PC-3 (cell line): ENCODE measurements around the gene HIBCH.

Source experiments
- EZH2 ChIP-seq: fragments of 300-600 bp; sonication (generic); IDR thresholded peaks from one replicate; pipeline ENCODE4 v1.6.1; 2017; ENCODE audit warnings: antibody characterized with exemption, mild to moderate bottlenecking, low read length; ENCODE audit not compliant: unreplicated experiment
- EZH2phosphoT487 ChIP-seq: fragments of 300-600 bp; sonication (generic); IDR thresholded peaks from 2 replicates; pipeline ENCODE4 v1.6.1; 2018; ENCODE audit warnings: mild to moderate bottlenecking, antibody characterized with exemption, low read length, borderline replicate concordance
- TF ChIP-seq, protein P1 (sequence below): fragments of 300-600 bp; sonication (generic); conservative IDR thresholded peaks from 2 replicates; pipeline ENCODE4 v1.5.1; 2017; ENCODE audit warnings: antibody characterized with exemption, low read depth, mild to moderate bottlenecking, low read length

DNA sequence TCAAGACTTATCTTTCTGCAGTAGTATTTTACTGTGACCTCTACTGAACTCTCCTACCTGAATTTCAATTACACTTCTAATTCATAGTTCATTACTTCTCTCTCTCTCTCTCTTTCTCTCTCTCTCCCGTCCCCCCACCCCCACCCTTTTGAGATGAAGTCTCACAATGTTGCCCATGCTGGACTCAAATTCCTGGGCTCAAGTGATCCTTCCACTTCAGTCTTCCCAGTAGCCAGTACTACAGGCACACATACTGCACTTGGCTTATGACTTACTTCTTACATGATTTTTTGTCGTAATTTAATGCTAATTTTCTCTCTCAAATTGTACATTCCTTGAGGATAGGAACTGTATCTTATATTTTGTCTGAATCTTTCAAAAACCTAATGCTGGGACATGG is 6.0 kb upstream of the HIBCH start:
- TF ChIP-seq EZH2phosphoT487 (no peak), EZH2 (no peak)
- TF ChIP-seq, protein P1, sequence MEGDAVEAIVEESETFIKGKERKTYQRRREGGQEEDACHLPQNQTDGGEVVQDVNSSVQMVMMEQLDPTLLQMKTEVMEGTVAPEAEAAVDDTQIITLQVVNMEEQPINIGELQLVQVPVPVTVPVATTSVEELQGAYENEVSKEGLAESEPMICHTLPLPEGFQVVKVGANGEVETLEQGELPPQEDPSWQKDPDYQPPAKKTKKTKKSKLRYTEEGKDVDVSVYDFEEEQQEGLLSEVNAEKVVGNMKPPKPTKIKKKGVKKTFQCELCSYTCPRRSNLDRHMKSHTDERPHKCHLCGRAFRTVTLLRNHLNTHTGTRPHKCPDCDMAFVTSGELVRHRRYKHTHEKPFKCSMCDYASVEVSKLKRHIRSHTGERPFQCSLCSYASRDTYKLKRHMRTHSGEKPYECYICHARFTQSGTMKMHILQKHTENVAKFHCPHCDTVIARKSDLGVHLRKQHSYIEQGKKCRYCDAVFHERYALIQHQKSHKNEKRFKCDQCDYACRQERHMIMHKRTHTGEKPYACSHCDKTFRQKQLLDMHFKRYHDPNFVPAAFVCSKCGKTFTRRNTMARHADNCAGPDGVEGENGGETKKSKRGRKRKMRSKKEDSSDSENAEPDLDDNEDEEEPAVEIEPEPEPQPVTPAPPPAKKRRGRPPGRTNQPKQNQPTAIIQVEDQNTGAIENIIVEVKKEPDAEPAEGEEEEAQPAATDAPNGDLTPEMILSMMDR: no peak
